ENCODE results near the gene TMEM219. TPM values are rescaled to one million over a fixed set of nuclear protein-coding genes. Genes with fewer than 3 reads are reported as not detected.
"Not testable (repeated sequence)": the region's sequence is repeated elsewhere in the genome, so short reads cannot be mapped to it uniquely, and the experiment has no call there.

The TMEM219 gene
- total RNA-seq, 1 donor from 2014 or later: 63.2 TPM

GRCh38 chr16:29925781-29926710, 35.8 kb upstream of the TMEM219 start, which contains the start of gene KCTD13:
Gene KCTD13, minus strand, starts transcription at chr16:29926226. Its CDS starts 193 bp downstream, at chr16:29926033.
- Histone ChIP-seq H3K27ac (replicated peaks) (peak within 1 kb of the TSS; percentile 91), H3K4me3 (peak within 1 kb of the TSS; percentile 100), H3K36me3 (peaks cover 16% of the 10 kb centered on the region), H3K4me1 (peaks cover 35% of the 10 kb centered on the region), H3K9me3 (replicated peaks) (no peaks in the 10 kb centered on the region), H3K27me3 (ENCODE audit: low read depth) (no peaks in the 10 kb centered on the region)
- intact Hi-C loops (cut with micrococcal nuclease): no loop called here
- TF ChIP-seq CTCF (IDR thresholded peaks at IDR 0.05; ENCODE audit: borderline replicate concordance): no peak
- peak; percentile 84 for DNase-seq

GRCh38 chr16:29926711-29927052, 35.2 kb upstream of the TMEM219 start:
- Histone ChIP-seq H3K4me3 (peak overlapping the region; percentile 100), H3K36me3 (peaks cover 16% of the 10 kb centered on the region), H3K9me3 (replicated peaks) (no peaks in the 10 kb centered on the region), H3K27me3 (ENCODE audit: low read depth) (no peaks in the 10 kb centered on the region), H3K4me1 (peaks cover 35% of the 10 kb centered on the region), H3K27ac (replicated peaks) (peak overlapping the region; percentile 91)
- no peak for DNase-seq
- no peak for TF ChIP-seq CTCF (IDR thresholded peaks at IDR 0.05; ENCODE audit: borderline replicate concordance)
- intact Hi-C loops (cut with micrococcal nuclease): no loop called here

DNA sequence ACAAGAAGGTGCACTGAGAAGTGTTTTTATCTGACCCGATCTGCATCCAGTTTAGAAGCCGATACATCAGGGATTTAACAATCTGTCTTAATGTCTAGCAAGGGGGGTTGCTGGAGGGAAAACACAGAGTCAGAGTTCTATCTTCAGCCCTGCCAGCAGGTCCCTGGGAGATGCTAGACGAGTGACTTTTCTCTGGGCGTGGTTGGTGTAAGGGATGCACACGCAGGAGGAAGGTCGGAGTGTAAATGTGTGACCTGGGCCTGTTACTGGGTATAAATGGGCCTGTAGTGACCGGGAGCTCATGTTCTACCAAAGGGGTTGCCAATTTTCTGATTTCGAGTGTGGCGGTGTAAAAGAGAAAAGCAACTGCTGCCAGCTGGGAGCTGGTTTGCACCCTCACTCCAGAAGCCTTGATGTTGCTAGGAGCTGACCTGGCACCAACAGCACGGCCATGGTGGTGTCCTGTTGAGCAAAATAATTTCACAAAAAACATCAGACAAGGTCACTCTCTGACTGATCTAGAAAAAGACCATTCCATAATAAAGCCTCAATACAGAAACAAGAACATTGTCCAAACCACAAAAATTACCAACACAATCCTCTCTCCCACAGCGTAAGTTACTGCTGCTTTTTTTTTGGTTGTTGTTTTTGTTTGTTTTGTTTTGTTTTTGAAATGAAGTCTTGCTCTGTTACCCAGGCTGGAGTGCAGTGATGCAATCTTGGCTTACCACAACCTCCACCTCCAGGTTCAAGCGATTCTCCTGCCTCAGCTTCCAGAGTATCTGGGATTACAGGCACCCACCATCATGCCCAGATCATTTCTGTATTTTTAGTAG, 34.6 kb upstream of the TMEM219 start:
- Histone ChIP-seq H3K36me3 (peaks cover 12% of the 10 kb centered on the region), H3K4me3 (peak overlapping the region; percentile 100), H3K27ac (replicated peaks) (peak overlapping the region; percentile 91), H3K27me3 (ENCODE audit: low read depth) (no peaks in the 10 kb centered on the region), H3K4me1 (peaks cover 35% of the 10 kb centered on the region), H3K9me3 (replicated peaks) (no peaks in the 10 kb centered on the region)
- intact Hi-C loops (cut with micrococcal nuclease): no loop called here
- no peak for DNase-seq
- no peak for TF ChIP-seq CTCF (IDR thresholded peaks at IDR 0.05; ENCODE audit: borderline replicate concordance)

DNA sequence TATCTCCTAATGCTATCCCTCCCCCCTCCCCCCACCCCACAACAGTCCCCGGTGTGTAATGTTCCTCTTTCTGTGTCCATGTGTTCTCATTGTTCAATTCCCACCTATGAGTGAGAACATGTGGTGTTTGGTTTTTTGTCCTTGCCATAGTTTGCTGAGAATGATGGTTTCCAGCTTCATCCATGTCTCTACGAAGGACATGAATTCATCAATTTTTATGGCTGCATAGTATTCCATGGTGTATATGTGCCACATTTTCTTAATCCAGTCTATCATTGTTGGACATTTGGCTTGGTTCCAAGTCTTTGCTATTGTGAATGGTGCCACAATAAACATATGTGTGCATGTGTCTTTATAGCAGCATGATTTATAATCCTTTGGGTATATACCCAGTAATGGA, 30.1 kb upstream of the TMEM219 start:
- H3K9me3 ChIP-seq (replicated peaks); H3K4me1 ChIP-seq; H3K4me3 ChIP-seq; H3K36me3 ChIP-seq; intact Hi-C loops (cut with micrococcal nuclease); H3K27ac ChIP-seq (replicated peaks); H3K27me3 ChIP-seq (ENCODE audit: low read depth); DNase-seq: not testable (repeated sequence)

- Histone ChIP-seq H3K27me3 (ENCODE audit: low read depth) (peaks cover 22% of the 10 kb centered on the region), H3K27ac (replicated peaks) (no peak overlapping the region), H3K9me3 (replicated peaks) (peaks cover 4% of the 10 kb centered on the region), H3K36me3 (no peaks in the 10 kb centered on the region), H3K4me3 (no peak overlapping the region), H3K4me1 (no peaks in the 10 kb centered on the region)
- intact Hi-C loops (cut with micrococcal nuclease): no loop called here
- no peak for DNase-seq
- TF ChIP-seq CTCF (IDR thresholded peaks at IDR 0.05; ENCODE audit: borderline replicate concordance): no peak
Observed at GRCh38 chr16:29940656-29941055, 21.2 kb upstream of the TMEM219 start.

Measured in left ventricle myocardium inferior (tissue), 1 donor.